ENCODE results near the gene VAMP2.
A peak's percentile ranks its signal among the peaks of the same experiment; 100 is the strongest.

The VAMP2 gene

DNA sequence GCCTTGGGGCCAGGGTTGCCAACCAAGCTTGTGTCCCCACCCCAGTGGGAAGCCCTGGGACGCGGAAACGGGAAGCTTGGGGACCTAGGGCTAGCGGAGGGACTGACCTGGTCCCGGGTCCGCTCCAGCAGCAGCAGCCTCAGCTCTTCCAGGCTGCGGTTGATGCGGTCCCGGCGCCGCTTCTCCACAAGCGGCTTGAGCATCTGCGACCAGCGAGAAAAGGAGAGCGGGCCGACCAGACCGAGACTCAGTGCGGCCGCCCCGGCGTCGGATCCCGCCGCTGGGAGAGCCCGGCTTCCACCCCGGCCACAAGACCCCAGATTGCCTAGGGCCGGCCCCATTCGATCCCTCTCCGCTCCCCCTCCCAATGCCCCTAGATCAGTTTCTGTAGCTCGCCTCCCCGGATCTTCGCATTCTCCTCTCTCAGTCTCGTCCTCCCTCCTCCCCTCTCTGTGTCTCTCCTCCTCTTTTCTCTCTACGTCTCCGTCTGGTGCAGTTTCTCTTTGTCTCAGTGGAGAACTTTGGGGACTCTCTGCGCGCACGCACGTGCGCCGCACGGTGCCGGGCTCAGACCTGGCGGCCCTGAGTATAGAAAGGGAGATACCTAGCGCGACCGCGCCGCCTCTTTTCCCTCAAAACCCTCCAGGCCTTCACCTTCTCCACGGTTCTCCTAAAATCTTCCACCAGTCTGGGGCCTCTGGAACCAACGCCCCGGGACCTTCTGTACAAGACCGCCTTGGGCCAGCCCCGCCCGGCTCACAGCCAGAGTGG lies 39.6 kb downstream of the VAMP2 start:
- no peak for DNase-seq (ENCODE audit: low read depth in 2 of 2)

DNA sequence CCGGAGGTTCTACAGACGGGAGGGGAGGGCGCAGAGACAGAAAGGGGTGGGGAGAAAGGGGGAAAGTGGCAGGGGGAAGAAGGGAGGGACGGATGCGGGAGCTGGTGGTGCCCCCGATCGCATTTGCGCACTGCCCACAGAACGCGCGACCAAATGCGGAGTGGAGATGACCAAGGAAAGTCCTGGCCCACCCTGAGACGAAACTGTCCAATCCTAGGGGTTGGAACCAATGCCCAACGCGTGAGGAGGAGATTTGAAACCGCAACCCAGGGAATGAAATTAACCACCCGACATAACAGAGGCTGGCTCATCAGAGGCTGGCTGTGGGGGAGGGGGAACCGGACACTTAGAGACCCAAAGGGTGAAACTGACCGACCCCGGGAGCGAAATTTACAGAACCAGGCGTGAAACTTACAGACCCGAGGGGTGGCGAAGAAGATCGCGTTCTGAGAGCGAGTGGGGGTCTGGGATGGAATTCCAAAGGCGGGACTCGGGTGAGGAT lies 40.3 kb downstream of the VAMP2 start:
- no peak for DNase-seq (ENCODE audit: low read depth in 2 of 2)

DNA sequence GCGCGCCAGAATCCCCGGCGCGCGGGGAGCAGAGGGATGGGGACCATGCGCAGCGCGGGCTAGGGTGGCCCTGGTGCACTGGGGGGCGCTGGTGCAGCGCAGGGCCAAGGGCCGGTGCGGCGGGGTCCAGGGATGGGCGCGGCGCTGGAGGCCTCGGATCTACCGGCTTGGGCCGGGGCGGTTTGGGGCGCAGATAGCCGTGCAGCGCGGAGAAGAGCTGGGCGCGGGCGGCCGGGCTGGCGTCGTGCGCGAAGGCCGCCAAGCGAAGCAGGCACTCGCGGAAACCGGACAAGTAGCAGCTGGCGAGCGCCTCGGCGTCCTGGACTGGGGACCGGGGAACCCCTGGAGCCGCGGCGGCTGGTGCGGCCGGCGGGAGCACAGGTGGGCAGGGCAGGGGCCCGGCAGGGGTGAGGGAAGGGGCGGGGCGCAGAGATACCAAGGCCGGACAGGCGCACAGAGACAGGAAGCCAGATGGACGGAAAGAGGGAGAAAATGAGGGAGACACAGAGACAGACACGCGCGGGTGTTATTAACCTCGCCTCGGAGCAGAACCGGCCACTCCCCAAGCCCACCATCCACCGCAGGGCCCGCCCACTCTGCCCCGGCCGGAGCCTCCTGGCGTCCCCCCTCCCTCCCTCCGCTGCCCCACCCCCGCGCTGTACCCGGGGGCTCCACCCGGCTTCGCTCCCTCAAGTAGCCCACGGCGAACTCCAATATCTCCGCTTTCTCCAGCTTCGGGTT lies 40.9 kb downstream of the VAMP2 start:
- DNase-seq (ENCODE audit: low read depth in 2 of 2), result no peak

DNA sequence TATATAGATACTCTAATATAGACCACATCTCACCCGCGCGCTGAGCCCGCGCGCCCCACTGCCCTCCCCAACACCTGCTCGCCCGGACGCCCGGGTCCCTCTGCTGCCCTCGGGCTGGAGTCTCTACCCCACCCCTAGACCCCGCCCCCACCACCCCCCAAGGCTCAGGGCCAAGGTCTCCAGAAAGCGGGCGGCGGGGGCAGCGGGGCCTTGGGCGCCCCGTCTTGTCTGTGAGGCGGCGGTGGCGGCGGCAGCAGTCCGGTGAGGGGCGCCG lies 41.4 kb downstream of the VAMP2 start:
- DNase-seq (ENCODE audit: low read depth in 2 of 2), result no peak

DNA sequence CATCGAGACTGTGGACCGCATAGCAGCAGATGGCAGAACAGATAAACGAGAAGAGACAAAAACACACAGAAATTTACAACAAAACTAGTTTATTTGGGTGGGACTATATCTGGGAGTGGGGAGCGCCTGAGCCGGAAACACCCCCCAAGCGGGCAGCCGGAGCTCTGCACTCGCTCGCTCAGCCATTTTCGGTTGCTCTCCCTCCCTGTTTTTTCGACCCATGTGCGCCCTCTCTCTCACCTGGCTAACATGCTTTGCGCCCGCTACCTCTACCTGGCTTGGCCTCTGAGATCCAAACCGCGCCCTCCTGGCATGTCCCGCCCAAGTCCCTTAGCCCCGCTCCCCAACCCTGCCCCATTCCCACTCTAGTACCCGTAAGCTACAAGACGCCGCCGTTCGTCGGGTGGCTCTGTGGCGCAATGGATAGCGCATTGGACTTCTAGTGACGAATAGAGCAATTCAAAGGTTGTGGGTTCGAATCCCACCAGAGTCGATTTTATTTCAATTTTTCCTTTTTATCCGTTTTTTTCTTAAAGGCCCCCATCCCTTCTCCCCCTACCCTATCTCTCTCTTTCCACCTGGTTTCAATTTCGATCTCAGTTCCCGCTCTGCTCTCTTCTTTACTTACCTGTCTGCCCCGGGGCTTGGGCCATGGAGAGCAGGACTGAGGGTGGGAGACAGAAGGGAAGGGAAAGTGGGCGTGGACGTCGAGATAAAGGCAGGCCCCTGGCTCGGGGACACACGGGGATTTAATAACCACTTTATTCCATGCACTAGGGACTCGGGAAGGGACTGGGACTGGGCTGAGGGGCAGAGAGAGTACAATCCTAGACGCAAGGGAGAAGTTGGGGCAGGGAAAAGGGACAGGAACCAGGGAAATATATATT lies 42.0 kb downstream of the VAMP2 start:
- no peak for DNase-seq (ENCODE audit: low read depth in 2 of 2)

DNA sequence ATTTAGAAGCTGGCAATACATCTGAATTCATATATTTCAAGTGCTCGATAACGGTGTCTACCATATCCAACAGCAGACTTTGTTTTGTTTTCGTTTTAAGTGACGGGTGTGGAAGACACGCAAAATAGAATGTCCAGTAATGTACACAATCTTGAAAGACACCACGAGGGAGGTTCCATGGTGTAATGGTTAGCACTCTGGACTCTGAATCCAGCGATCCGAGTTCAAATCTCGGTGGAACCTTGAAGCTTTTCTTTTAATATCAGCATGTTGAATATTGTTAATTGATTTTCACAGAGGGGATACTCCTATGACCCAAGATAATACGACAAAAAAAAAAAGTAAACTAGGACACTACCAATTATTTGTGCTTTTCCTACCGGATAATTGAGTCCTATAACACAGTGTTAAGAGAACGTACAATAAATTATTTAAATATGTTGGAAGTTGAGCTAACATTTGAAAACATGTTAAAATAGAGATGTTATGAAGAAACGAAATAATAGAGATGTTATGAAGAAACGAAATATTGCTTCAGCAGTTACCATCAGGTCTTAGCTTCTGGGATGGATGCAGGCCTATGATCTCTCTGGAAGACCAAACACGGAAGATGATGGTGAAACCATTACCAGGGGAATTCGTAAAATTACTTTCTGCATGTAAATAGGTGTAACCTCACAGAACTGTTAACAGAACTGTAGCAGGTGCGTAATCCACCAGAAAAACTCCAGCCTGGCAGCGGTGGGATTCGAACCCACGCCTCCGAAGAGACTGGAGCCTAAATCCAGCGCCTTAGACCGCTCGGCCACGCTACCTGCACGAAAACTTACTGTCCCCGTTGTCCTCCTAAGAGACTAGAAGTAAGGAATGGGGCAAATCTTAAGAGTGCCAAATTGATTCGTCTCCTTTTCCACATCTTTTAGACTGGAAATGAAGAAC lies 42.9 kb downstream of the VAMP2 start:
- peak; percentile 65 to 66 for DNase-seq (ENCODE audit: low read depth in 2 of 2)

DNA sequence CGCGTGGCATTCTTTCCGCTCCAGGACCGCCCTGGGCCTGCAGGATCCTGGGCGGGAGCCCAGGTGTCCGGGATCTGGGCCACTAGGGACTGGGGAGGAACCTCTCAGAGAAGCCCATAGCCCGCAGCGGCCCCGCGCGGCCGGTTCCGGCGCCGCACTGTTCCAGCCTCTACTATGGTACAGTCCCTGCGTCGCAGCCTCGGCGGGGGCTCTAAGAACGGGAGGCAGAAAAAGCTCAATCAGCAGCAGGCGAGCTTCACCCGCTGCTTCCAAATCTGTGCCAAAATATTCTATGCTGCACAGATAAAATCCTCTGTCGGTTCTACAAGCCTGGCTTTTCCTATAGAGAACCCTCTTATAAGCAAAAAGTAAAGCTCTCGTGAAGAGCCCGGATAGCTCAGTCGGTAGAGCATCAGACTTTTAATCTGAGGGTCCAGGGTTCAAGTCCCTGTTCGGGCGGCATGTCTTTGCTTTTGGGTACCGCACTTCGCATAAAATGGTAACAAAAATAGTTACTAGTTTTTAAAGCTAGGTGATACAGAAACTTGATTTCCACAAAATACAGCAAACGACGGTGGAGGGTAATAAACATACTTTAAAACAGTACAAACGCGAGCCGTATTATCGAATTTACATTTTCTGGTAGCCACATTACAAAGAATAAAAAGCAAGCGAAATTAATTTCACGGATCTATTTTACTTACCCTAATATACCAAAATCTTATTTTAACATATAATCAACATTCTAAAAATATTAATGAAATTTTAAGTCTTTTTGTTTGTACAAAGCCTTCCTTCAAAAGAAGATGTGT lies 43.8 kb downstream of the VAMP2 start:
- peak; percentile 72 to 73 for DNase-seq (ENCODE audit: low read depth in 2 of 2)

DNA sequence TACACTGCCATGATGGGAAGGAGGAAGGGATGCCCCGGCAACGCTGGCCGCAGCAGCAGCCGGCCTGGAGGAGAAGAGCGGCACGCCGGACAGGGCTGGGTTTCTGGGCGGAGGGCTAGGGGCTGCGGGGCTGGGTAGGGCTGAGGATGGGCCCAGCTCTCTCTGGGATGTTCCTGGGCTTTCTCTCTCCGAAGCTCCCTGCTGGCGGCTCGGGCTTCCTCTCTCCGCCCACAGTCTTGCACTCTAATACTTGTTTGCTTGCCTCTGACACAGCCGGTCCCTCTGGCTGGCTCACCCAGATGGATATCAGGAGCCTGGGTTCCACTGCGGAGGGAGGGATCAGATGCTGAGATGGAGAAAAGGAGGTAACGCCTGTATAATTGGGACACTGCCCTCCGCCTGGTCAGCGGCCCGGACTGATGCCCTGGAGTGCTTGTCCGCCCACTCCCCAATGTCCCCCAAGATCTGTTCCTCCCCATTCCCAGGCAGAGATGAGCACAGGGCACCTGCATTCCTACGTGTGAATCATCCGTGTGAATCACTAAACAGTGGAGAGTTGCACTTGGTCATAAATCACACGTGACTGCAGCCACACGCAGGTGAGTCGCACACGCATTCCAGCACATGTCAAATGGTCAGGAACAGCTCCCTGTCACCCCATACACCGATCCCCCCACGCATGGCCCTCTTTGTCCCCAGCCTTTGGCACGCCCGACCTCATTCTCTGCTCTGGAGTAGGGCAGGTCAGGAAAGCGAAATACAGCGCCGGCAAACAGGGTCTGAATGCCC lies 44.6 kb downstream of the VAMP2 start, which contains the start of gene ALOXE3:
Gene ALOXE3 (minus strand): TSS at position 535 of the 789 bp plus-strand sequence. CDS start 524 bp downstream, at position 11.
- no peak for DNase-seq (ENCODE audit: low read depth in 2 of 2)

DNA sequence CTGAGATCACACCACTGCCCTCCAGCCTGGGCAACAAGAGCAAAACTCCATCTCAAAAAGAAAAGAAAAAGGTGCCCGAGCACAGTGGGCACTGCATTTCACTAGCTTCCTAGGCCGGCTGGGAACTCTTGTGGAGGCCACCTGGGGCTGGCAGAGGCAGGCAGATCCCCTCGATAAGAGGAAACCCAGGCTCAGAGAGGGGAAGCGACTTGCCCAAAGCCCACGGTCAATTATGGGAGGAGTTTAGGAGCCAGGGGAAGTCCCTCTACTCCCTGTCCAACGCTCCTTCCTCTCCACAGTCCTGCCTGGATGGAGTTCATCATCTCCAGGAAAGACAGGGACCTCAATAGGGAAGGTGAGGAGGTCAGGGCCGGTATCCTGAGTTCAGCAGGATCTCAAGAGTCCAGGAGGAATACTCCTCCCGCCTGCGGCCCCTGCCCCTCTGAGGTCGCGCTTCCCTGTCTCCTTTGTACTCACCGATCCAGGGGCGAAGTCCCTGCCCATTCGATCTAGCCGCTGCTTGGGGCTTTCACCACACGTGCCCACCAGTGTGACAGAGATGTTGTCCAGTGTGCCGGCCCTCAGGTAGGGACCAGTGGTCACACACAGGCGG lies 45.3 kb downstream of the VAMP2 start:
- DNase-seq (ENCODE audit: low read depth in 2 of 2), result no peak

DNA sequence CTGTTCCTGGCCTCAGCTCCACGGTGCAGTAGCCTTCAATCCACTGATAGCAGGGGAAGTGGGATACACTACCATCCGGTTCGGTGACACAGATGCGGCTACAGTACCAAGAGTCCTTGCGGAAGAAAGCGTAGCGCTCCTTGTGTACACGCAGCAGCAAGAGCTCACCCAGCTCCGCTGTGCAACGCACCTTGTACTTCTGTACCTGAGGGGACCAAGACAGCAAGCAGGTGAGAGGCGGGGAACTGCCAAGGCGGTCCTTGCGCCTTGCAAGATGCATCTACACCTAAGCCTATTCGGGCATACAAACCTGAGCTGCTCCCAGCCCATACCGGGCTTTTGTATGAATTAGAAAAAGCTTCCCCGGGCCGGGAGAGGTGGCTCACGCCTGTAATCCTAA lies 46.0 kb downstream of the VAMP2 start:
- no peak for DNase-seq (ENCODE audit: low read depth in 2 of 2)

DNA sequence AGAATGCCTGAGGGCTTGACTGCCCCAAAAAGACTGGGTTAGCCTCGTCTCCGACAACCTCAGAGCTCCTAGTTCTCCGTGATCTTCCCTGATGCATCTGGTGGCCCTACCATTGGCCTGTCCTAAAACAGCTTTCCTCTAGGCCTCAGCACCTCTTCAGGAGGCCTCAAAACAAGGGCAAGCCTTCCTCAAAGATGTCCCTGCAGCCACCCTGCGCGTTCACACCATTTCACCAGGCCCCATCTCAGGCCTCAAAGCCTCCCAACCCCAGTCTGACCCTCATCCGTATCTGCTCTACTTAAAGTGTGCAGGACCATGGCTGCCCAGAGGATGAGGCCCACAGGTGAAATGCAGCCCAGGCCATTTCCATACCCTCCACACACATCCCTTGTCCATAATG lies 51.8 kb downstream of the VAMP2 start:
- DNase-seq (ENCODE audit: low read depth in 2 of 2), result no peak

DNA sequence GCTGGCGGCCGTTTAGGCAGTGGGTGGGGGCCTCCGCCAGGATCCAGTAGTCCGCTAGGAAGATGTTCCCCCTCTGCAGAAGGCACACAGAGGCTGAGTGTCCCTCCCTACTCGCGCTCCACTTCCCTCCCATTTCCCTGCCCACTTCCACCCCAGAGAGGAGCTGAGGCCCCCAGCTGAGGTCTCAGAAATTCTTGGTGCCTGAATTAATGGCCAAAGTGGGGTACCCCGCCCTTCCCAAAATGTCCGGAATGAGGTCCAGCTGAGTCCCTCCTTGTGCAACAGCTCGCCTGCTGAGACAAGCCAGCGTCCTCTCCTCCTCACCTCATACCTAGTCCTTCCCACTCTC lies 52.3 kb downstream of the VAMP2 start:
- no peak for DNase-seq (ENCODE audit: low read depth in 2 of 2)

DNA sequence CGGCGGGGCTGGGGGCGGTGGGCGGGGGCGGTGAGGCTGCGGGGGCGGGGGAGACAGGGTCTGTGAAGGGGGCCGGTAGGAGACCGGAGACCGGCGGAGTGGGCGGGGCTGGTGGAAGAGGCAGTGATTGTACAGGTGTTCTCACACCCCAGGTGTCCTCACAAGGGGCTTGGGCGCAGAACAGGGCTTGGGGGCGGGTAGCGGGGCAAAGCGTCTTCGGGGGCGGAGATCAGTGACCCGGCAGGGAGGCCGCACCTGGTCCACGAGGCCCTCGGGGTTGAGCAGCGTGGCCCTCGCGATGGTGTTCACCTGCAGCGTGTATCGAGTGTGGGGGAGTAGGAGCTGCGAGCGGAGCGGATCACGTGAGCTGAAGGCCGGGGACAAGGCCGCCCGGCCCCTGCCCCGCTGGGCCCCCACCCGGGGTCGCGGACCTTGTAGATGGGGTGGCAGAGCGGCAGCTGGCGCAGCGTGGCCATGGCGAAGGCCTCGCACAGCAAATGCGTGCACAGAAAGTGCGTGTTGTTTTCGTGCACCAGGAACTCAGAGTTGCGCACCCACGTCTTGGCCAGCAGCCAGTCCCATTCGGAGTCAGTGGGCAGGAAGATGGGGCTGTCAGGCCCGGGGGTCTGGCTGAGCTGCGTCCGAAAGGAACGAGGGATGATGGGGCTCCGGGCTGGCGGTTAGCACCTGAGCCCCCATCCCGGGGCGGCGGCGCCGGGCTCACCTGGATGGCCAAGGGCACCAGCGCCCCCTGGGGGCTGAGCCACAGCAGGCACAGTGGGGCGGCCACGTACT lies 52.9 kb downstream of the VAMP2 start:
- peak; percentile 55 to 67 for DNase-seq (ENCODE audit: low read depth in 2 of 2)
